H9 (cell line): ENCODE measurements around the gene FARP2. TPM values are rescaled to one million over a fixed set of nuclear protein-coding genes. Genes with fewer than 3 reads are reported as not detected.

Experiments used
- DNase-seq: peaks from one replicate; pipeline ENCODE4 v3.0.0-alpha.2; 2017
- H2AFZ ChIP-seq: one replicate; pipeline ENCODE4 v1.6.1; 2013; ENCODE audit warnings: mild to moderate bottlenecking, low read length, control low read depth, moderate library complexity
- H2AK5ac ChIP-seq: 2 replicates; pipeline ENCODE4 v1.6.1; 2013; ENCODE audit warnings: low read length, control low read depth, mixed read lengths; ENCODE audit not compliant: insufficient read length
- H2BK120ac ChIP-seq: one replicate; pipeline ENCODE4 v1.6.1; 2013; ENCODE audit warnings: low read depth, mild to moderate bottlenecking, low read length, control low read depth, inconsistent platforms; ENCODE audit not compliant: poor library complexity, severe bottlenecking
- H2BK12ac ChIP-seq: 2 replicates; pipeline ENCODE4 v1.6.1; 2013; ENCODE audit warnings: low read length, control low read depth, mixed read lengths, low read depth; ENCODE audit not compliant: insufficient read length
- H2BK15ac ChIP-seq: 2 replicates; pipeline ENCODE4 v1.6.1; 2013; ENCODE audit warnings: low read depth, low read length, control low read depth
- H2BK20ac ChIP-seq: one replicate; pipeline ENCODE4 v1.6.1; 2013; ENCODE audit warnings: low read depth, mild to moderate bottlenecking, low read length, control low read depth, inconsistent platforms; ENCODE audit not compliant: poor library complexity, severe bottlenecking
- H2BK5ac ChIP-seq: 2 replicates; pipeline ENCODE4 v1.6.1; 2013; ENCODE audit warnings: low read length, control low read depth, mixed read lengths; ENCODE audit not compliant: insufficient read length
- H3K14ac ChIP-seq: 2 replicates; pipeline ENCODE4 v1.6.1; 2013; ENCODE audit warnings: low read length, control low read depth; ENCODE audit not compliant: insufficient read depth
- H3K18ac ChIP-seq: 2 replicates; pipeline ENCODE4 v1.6.1; 2013; ENCODE audit warnings: low read depth, mild to moderate bottlenecking, mixed read lengths, low read length, control low read depth; ENCODE audit not compliant: insufficient read length
- H3K23ac ChIP-seq: 2 replicates; pipeline ENCODE4 v1.6.1; 2013; ENCODE audit warnings: low read length, control low read depth, mixed read lengths, low read depth; ENCODE audit not compliant: insufficient read length
- H3K23me2 ChIP-seq: 2 replicates; pipeline ENCODE4 v1.6.1; 2013; ENCODE audit warnings: low read depth, mild to moderate bottlenecking, mixed read lengths, low read length, control low read depth; ENCODE audit not compliant: insufficient read length, poor library complexity, severe bottlenecking
- H3K27ac ChIP-seq: 2 replicates; pipeline ENCODE4 v1.5.1; 2013; ENCODE audit warnings: low read length, control low read depth, mixed read lengths, low read depth; ENCODE audit not compliant: insufficient read length
- H3K27me3 ChIP-seq: 2 replicates; pipeline ENCODE4 v1.6.1; 2013; ENCODE audit warnings: low read length, control low read depth, inconsistent platforms; ENCODE audit not compliant: insufficient read depth
- H3K4ac ChIP-seq: 2 replicates; pipeline ENCODE4 v1.6.1; 2013; ENCODE audit warnings: low read depth, mild to moderate bottlenecking, control low read depth, inconsistent platforms, low read length, moderate library complexity
- H3K4me1 ChIP-seq: 2 replicates; pipeline ENCODE4 v1.6.1; 2013; ENCODE audit warnings: low read length, control low read depth, inconsistent platforms; ENCODE audit not compliant: insufficient read depth
- H3K4me2 ChIP-seq: 2 replicates; pipeline ENCODE4 v1.6.1; 2013; ENCODE audit warnings: low read length, control low read depth, mixed read lengths; ENCODE audit not compliant: insufficient read length, insufficient read depth
- H3K56ac ChIP-seq: 2 replicates; pipeline ENCODE4 v1.6.1; 2013; ENCODE audit warnings: low read depth, mild to moderate bottlenecking, mixed read lengths, low read length, control low read depth; ENCODE audit not compliant: insufficient read length
- H3K79me1 ChIP-seq: 2 replicates; pipeline ENCODE4 v1.6.1; 2013; ENCODE audit warnings: low read depth, mild to moderate bottlenecking, moderate library complexity, low read length, control low read depth, inconsistent platforms; ENCODE audit not compliant: insufficient read depth, poor library complexity, severe bottlenecking
- H3K79me2 ChIP-seq: 2 replicates; pipeline ENCODE4 v1.6.1; 2013; ENCODE audit warnings: low read length, control low read depth, inconsistent platforms; ENCODE audit not compliant: insufficient read depth
- H3K9ac ChIP-seq: 2 replicates; pipeline ENCODE4 v1.6.1; 2013; ENCODE audit warnings: low read length, control low read depth, mixed read lengths; ENCODE audit not compliant: insufficient read length; ENCODE audit errors: extremely low read depth
- H3K9me3 ChIP-seq: one replicate; pipeline ENCODE4 v1.6.1; 2013; ENCODE audit warnings: low read depth, low read length, inconsistent platforms; ENCODE audit not compliant: control insufficient read depth
- H3T11ph ChIP-seq: one replicate; pipeline ENCODE4 v1.6.1; 2013; ENCODE audit warnings: mild to moderate bottlenecking, low read length, control low read depth, inconsistent platforms
- H4K20me1 ChIP-seq: one replicate; pipeline ENCODE4 v1.6.1; 2013; ENCODE audit not compliant: control insufficient read depth, insufficient read length, insufficient read depth
- H4K5ac ChIP-seq: 2 replicates; pipeline ENCODE4 v1.6.1; 2013; ENCODE audit warnings: low read depth, mild to moderate bottlenecking, mixed read lengths, low read length, control low read depth; ENCODE audit not compliant: insufficient read length
- H4K8ac ChIP-seq: replicated peaks from 2 replicates; pipeline ENCODE4 v1.6.1; 2013; ENCODE audit warnings: low read length, control low read depth, mixed read lengths, low read depth; ENCODE audit not compliant: insufficient read length
- H4K91ac ChIP-seq: 2 replicates; pipeline ENCODE4 v1.6.1; 2013; ENCODE audit warnings: low read depth, mild to moderate bottlenecking, moderate library complexity, mixed read lengths, low read length, control low read depth; ENCODE audit not compliant: insufficient read length
- H3K27ac Mint-ChIP-seq, 3 experiments: 2 replicates in 2 of 3; 3 replicates in 1 of 3; pipeline ENCODE4 v1.8.0; 2020 to 2021; ENCODE audit warnings: mixed read lengths in 3 of 3, mild to moderate bottlenecking in 1 of 3, moderate library complexity in 1 of 3
- H3K27me3 Mint-ChIP-seq: 2 replicates; pipeline ENCODE4 v1.8.0; 2021; ENCODE audit warnings: low read depth, mild to moderate bottlenecking, moderate library complexity, mixed read lengths
- H3K36me3 Mint-ChIP-seq, 3 experiments: 2 replicates in 2 of 3; 3 replicates in 1 of 3; pipeline ENCODE4 v1.8.0; 2020 to 2021; ENCODE audit warnings: low read depth in 3 of 3, mixed read lengths in 3 of 3; ENCODE audit not compliant: insufficient read depth in 1 of 3
- H3K4me1 Mint-ChIP-seq, 2 experiments: 2 replicates each; pipeline ENCODE4 v1.8.0; 2020; ENCODE audit warnings: mixed read lengths in 2 of 2
- H3K4me3 Mint-ChIP-seq, 2 experiments: 2 replicates in 1 of 2; 3 replicates in 1 of 2; pipeline ENCODE4 v1.8.0; 2020 to 2021; ENCODE audit warnings: mild to moderate bottlenecking in 2 of 2, mixed read lengths in 2 of 2, moderate library complexity in 1 of 2
- H3K9me3 Mint-ChIP-seq, 2 experiments: 2 replicates in 1 of 2; 3 replicates in 1 of 2; pipeline ENCODE4 v1.8.0; 2020; ENCODE audit warnings: mild to moderate bottlenecking in 2 of 2, mixed read lengths in 2 of 2, moderate library complexity in 1 of 2
- WGBS: extraction: QIAGEN DNeasy Blood & Tissue Kit; methylation state at CpG from one replicate; pipeline ENCODE4 v1.1.7; 2013; ENCODE audit warnings: missing lambda C conversion rate, low lambda C conversion rate, mixed read lengths; ENCODE audit not compliant: insufficient read length; ENCODE audit errors: extremely low coverage; 5-methylcytosine and 5-hydroxymethylcytosine counted together
- total RNA-seq: library from RNA; stranded (reverse); gene quantifications from 2 replicates; pipeline ENCODE4 v1.2.1, GENCODE V29; 2021
- TF ChIP-seq, protein P1 (sequence below): fragments of 200-600 bp; sonication (generic); conservative IDR thresholded peaks from 3 replicates; pipeline ENCODE4 v1.8.0; 2021; ENCODE audit warnings: antibody characterized with exemption, mild to moderate bottlenecking

Gene FARP2
- total RNA-seq, 1 experiment from 2014 or later: 33.9 TPM

DNA sequence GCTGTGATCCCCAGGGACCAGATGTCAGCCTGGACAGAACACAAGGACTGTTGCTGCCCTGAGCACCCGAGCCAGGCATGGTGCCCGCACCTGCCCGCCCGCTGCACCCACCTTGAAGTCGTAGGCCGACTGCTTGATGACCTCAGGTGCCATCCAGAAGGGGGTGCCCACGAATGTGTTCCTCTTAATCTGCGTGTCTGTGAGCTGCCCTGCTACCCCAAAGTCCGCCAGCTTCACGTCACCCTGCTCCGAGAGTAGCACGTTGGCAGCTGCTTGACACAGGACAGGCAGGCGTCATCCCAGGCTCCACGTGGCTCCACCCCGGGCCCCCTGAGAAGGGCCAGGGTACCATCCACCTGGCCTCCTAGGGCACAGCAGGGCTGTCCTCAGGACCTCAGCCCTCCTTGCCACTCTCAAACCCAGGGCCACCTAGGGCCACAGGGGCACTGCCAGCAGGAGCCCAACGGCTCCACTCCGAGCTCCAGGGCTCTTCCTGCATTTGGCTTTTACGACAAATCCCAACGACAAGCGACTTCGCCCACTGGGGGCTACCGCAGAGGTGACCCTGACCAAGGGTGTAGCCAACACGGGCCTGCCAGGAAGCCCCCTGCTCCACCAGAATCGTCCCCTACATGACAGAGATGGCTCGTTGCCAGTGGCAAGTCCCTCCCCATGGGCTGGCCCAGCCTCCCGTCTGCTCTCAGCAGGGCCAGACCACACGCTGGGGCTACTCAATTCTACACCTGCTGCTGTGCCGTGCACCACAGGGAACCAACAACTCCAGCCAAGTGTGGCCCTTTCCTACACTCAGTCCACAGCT lies 143.3 kb downstream of the FARP2 start:
- TF ChIP-seq, protein P1, sequence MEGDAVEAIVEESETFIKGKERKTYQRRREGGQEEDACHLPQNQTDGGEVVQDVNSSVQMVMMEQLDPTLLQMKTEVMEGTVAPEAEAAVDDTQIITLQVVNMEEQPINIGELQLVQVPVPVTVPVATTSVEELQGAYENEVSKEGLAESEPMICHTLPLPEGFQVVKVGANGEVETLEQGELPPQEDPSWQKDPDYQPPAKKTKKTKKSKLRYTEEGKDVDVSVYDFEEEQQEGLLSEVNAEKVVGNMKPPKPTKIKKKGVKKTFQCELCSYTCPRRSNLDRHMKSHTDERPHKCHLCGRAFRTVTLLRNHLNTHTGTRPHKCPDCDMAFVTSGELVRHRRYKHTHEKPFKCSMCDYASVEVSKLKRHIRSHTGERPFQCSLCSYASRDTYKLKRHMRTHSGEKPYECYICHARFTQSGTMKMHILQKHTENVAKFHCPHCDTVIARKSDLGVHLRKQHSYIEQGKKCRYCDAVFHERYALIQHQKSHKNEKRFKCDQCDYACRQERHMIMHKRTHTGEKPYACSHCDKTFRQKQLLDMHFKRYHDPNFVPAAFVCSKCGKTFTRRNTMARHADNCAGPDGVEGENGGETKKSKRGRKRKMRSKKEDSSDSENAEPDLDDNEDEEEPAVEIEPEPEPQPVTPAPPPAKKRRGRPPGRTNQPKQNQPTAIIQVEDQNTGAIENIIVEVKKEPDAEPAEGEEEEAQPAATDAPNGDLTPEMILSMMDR: no peak
- Histone ChIP-seq H3K27ac (no peak overlapping the region), H3K56ac (no peak overlapping the region), H3K18ac (no peak overlapping the region), H2BK120ac (no peak overlapping the region), H2BK15ac (no peak overlapping the region), H2BK20ac (no peak overlapping the region), H3K9me3 (no peaks in the 10 kb centered on the region), H4K5ac (no peak overlapping the region), H2BK5ac (no peak overlapping the region), H3K27me3 (no peaks in the 10 kb centered on the region), H4K91ac (no peak overlapping the region), H4K20me1 (no peaks in the 10 kb centered on the region), H3K4me2 (no peak overlapping the region), H4K8ac (no peak overlapping the region), H3K23ac (no peak overlapping the region), H3K9ac (no peak overlapping the region), H3K4me1 (no peaks in the 10 kb centered on the region), H3T11ph (no peak overlapping the region), H2BK12ac (no peak overlapping the region), H3K14ac (no peak overlapping the region; the same call in 1 of the 2 replicates), H3K79me1 (no peaks in the 10 kb centered on the region), H2AFZ (no peak overlapping the region), H3K23me2 (no peaks in the 10 kb centered on the region), H3K79me2 (peaks cover 1% of the 10 kb centered on the region; the same call in 1 of the 2 replicates), H3K4ac (no peak overlapping the region), H2AK5ac (no peak overlapping the region)
- no CpG with 5 or more reads among the region's 28 CpGs for WGBS
- no peaks in the 10 kb centered on the region for H3K9me3 Mint-ChIP-seq
- no peak overlapping the region for H3K4me3 Mint-ChIP-seq
- peaks cover 31 to 63% (median 61%) of the 10 kb centered on the region in 3 experiments for H3K36me3 Mint-ChIP-seq
- H3K27ac Mint-ChIP-seq: peak overlapping the region in 1 of 3 experiments; percentile 34; a peak in 1 of 7 replicates
- no peak for DNase-seq
- H3K4me1 Mint-ChIP-seq: peaks cover 2 to 6% of the 10 kb centered on the region in 2 experiments; a peak in 2 of 4 replicates
- H3K27me3 Mint-ChIP-seq: no peaks in the 10 kb centered on the region
